PC-3 (cell line): ENCODE results near the gene FAM168A.

Experiments
- EZH2 ChIP-seq: fragments of 300-600 bp; sonication (generic); IDR thresholded peaks from one replicate; pipeline ENCODE4 v1.6.1; 2017; ENCODE audit warnings: antibody characterized with exemption, mild to moderate bottlenecking, low read length; ENCODE audit not compliant: unreplicated experiment
- EZH2phosphoT487 ChIP-seq: fragments of 300-600 bp; sonication (generic); IDR thresholded peaks from 2 replicates; pipeline ENCODE4 v1.6.1; 2018; ENCODE audit warnings: mild to moderate bottlenecking, antibody characterized with exemption, low read length, borderline replicate concordance
- TF ChIP-seq, protein P1 (sequence below): fragments of 300-600 bp; sonication (generic); conservative IDR thresholded peaks from 2 replicates; pipeline ENCODE4 v1.5.1; 2017; ENCODE audit warnings: antibody characterized with exemption, low read depth, mild to moderate bottlenecking, low read length

DNA sequence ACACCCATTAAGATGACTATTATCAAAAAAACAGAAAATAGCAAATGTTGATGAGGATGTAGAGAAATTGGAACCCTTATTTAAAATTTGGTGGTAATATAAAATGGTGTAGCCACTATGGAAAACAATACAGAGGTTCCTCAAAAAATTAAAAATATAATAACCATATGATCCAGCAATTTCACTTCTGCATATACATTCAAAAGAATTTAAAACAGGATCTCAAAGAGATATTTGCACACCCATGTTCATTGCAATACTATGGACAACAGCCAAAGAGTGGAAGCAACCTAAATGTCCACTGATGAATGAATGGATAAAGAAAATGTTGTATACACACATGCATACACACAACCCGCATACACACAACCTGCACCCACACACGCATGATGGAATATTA lies 102.2 kb downstream of the FAM168A start:
- TF ChIP-seq, protein P1, sequence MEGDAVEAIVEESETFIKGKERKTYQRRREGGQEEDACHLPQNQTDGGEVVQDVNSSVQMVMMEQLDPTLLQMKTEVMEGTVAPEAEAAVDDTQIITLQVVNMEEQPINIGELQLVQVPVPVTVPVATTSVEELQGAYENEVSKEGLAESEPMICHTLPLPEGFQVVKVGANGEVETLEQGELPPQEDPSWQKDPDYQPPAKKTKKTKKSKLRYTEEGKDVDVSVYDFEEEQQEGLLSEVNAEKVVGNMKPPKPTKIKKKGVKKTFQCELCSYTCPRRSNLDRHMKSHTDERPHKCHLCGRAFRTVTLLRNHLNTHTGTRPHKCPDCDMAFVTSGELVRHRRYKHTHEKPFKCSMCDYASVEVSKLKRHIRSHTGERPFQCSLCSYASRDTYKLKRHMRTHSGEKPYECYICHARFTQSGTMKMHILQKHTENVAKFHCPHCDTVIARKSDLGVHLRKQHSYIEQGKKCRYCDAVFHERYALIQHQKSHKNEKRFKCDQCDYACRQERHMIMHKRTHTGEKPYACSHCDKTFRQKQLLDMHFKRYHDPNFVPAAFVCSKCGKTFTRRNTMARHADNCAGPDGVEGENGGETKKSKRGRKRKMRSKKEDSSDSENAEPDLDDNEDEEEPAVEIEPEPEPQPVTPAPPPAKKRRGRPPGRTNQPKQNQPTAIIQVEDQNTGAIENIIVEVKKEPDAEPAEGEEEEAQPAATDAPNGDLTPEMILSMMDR, result no peak
- no peak for TF ChIP-seq EZH2
- no peak for TF ChIP-seq EZH2phosphoT487
